HCT116 (cell line): ENCODE measurements around the gene PASD1. TPM values are rescaled to one million over a fixed set of nuclear protein-coding genes. Genes with fewer than 3 reads are reported as not detected.

ENCODE experiments used
- ATAC-seq: fragments of 200-7000 bp; cut with Tn5 transposase; 2 replicates; pipeline ENCODE4 v1.9.1; 2020; ENCODE audit warnings: mild to moderate bottlenecking, moderate library complexity
- BruUV-seq: library from RNA; stranded (reverse); fragments of 400-500 nt; replicated peaks from 2 replicates; lab custom pipeline; 2021; lab: Mats Ljungman, UMichigan
- CTCF ChIA-PET: fragments of 300-600 bp; sonication (Branson Sonifier 250); formaldehyde crosslinking; loops from one replicate; lab custom pipeline; 2021; ENCODE audit warnings: antibody characterized with exemption; lab: Charles Lee
- POLR2A ChIA-PET: fragments of 300-600, 350-600 bp; sonication (Branson Sonifier 250); formaldehyde crosslinking; loops from one replicate; lab custom pipeline; 2021; ENCODE audit warnings: antibody characterized with exemption; lab: Charles Lee
- RAD21 ChIA-PET, 2 experiments: fragments of 300-600 bp; sonication (Branson Sonifier 250); formaldehyde crosslinking; loops; one replicate each; lab custom pipeline; 2023; ENCODE audit warnings: low total read pairs in 2 of 2; ENCODE audit not compliant: uncharacterized antibody in 2 of 2, unreplicated experiment in 2 of 2, low non-redundant PET in 1 of 2; lab: Charles Lee
- DNase-seq: peaks from one replicate; pipeline ENCODE4 v3.0.0-alpha.2; 2010; ENCODE audit warnings: low read depth, low spot score
- H2AFZ ChIP-seq: fragments of 200-600 bp; shearing (Covaris generic), sonication (generic); 2 replicates; pipeline ENCODE4 v1.6.1; 2017; ENCODE audit warnings: low read depth, mixed run types, mixed read lengths, antibody characterized with exemption, low read length; ENCODE audit not compliant: poor library complexity, severe bottlenecking
- H3K27ac ChIP-seq: 2 replicates; pipeline ENCODE4 v1.5.1; 2012; ENCODE audit warnings: low read depth, low read length
- H3K27me3 ChIP-seq: fragments of 200-600 bp; sonication (generic); 2 replicates; pipeline ENCODE4 v1.6.1; 2016; ENCODE audit warnings: mixed run types, low read length, mixed read lengths; ENCODE audit not compliant: insufficient read depth
- H3K36me3 ChIP-seq, 2 experiments: fragments of 200-500 bp in 1 of 2; fragments of 200-600 bp in 1 of 2; sonication (Bioruptor generic) in 1 of 2; sonication (generic) in 1 of 2; 2 replicates each; pipeline versions ENCODE4 v1.5.1 to v1.6.1; 2014 to 2016; ENCODE audit warnings: low read length in 2 of 2, inconsistent platforms in 1 of 2, mixed read lengths in 1 of 2, mixed run types in 1 of 2; ENCODE audit not compliant: insufficient read depth in 2 of 2, control insufficient read depth in 1 of 2
- H3K4me1 ChIP-seq, 2 experiments: fragments of 200-600 bp in 1 of 2; sonication (generic) in 1 of 2; 2 replicates each; pipeline versions ENCODE4 v1.5.1 to v1.6.1; 2012 to 2017; ENCODE audit warnings: low read length in 2 of 2, inconsistent platforms in 1 of 2, mild to moderate bottlenecking in 1 of 2, mixed read lengths in 1 of 2, mixed run types in 1 of 2, moderate library complexity in 1 of 2; ENCODE audit not compliant: insufficient read depth in 2 of 2, control insufficient read depth in 1 of 2
- H3K4me2 ChIP-seq: fragments of 200-600 bp; sonication (generic); 2 replicates; pipeline ENCODE4 v1.6.1; 2017; ENCODE audit warnings: mixed run types, low read length, mixed read lengths
- H3K4me3 ChIP-seq, 2 experiments: fragments of 200-600 bp in 1 of 2; sonication (generic) in 1 of 2; replicated peaks in 1 of 2; 2 replicates each; pipeline ENCODE4 v1.5.1; 2011 to 2016; ENCODE audit warnings: low read length in 2 of 2, control low read depth in 1 of 2, low read depth in 1 of 2, mild to moderate bottlenecking in 1 of 2, mixed read lengths in 1 of 2, mixed run types in 1 of 2
- H3K79me2 ChIP-seq: fragments of 200-600 bp; sonication (generic); 2 replicates; pipeline ENCODE4 v1.6.1; 2017; ENCODE audit warnings: mild to moderate bottlenecking, mixed run types, low read length, moderate library complexity, mixed read lengths; ENCODE audit not compliant: insufficient read depth
- H3K9ac ChIP-seq: fragments of 200-600 bp; sonication (generic); 2 replicates; pipeline ENCODE4 v1.6.1; 2016; ENCODE audit warnings: low read length, mixed read lengths
- H3K9me2 ChIP-seq: fragments of 200-600 bp; sonication (generic), shearing (Covaris generic); 2 replicates; pipeline ENCODE4 v1.6.1; 2017; ENCODE audit warnings: mixed run types, mild to moderate bottlenecking, moderate library complexity; ENCODE audit not compliant: insufficient read depth
- H3K9me3 ChIP-seq, 2 experiments: fragments of 200-500 bp in 1 of 2; fragments of 200-600 bp in 1 of 2; sonication (Bioruptor generic) in 1 of 2; sonication (generic) in 1 of 2; 2 replicates each; pipeline ENCODE4 v1.6.1; 2014 to 2017; ENCODE audit warnings: low read length in 2 of 2, mixed read lengths in 2 of 2, inconsistent platforms in 1 of 2, low read depth in 1 of 2, mild to moderate bottlenecking in 1 of 2, mixed run types in 1 of 2, moderate library complexity in 1 of 2; ENCODE audit not compliant: control insufficient read depth in 1 of 2, insufficient read depth in 1 of 2
- H4K20me1 ChIP-seq: fragments of 200-600 bp; sonication (generic), shearing (Covaris generic); 2 replicates; pipeline ENCODE4 v1.6.1; 2017; ENCODE audit warnings: mixed run types, mild to moderate bottlenecking, moderate library complexity; ENCODE audit not compliant: insufficient read depth
- ATF3 ChIP-seq: IDR thresholded peaks from 2 replicates; pipeline ENCODE4 v1.6.1; 2012
- CBX3 ChIP-seq: IDR thresholded peaks from 2 replicates; pipeline ENCODE4 v1.6.1; 2012; ENCODE audit warnings: low read depth
- EGR1 ChIP-seq: IDR thresholded peaks from 2 replicates; pipeline ENCODE4 v1.6.1; 2012; ENCODE audit warnings: low read depth
- ELF1 ChIP-seq: IDR thresholded peaks from 2 replicates; pipeline ENCODE4 v1.6.1; 2012; ENCODE audit warnings: low read depth, borderline replicate concordance
- EZH2 ChIP-seq: fragments of 200-600 bp; sonication (generic); IDR thresholded peaks from 2 replicates; pipeline ENCODE4 v1.6.1; 2017; ENCODE audit warnings: antibody characterized with exemption, mixed run types
- FOSL1 ChIP-seq: IDR thresholded peaks from 2 replicates; pipeline ENCODE4 v1.6.1; 2012; ENCODE audit warnings: low read depth
- MAX ChIP-seq: IDR thresholded peaks from 2 replicates; pipeline ENCODE4 v1.6.1; 2012
- POLR2AphosphoS5 ChIP-seq: IDR thresholded peaks from 2 replicates; pipeline ENCODE4 v1.6.1; 2011; ENCODE audit warnings: mild to moderate bottlenecking, low read depth, low read length, moderate library complexity
- RAD21 ChIP-seq: IDR thresholded peaks from 2 replicates; pipeline ENCODE4 v1.6.1; 2012; ENCODE audit warnings: low read depth, mild to moderate bottlenecking
- SP1 ChIP-seq: IDR thresholded peaks from 2 replicates; pipeline ENCODE4 v1.6.1; 2012; ENCODE audit warnings: low read depth
- YY1 ChIP-seq: IDR thresholded peaks from 2 replicates; pipeline ENCODE4 v1.6.1; 2011; ENCODE audit warnings: low read length, low read depth, moderate library complexity, mild to moderate bottlenecking; ENCODE audit not compliant: insufficient replicate concordance; ENCODE audit errors: extremely low read depth
- ZBTB33 ChIP-seq: IDR thresholded peaks from 2 replicates; pipeline ENCODE4 v1.6.1; 2011; ENCODE audit warnings: mild to moderate bottlenecking, low read length, moderate library complexity; ENCODE audit not compliant: insufficient replicate concordance; ENCODE audit errors: extremely low read depth
- intact Hi-C: fragments of 100-400 bp; cut with micrococcal nuclease; formaldehyde crosslinking; loops from 2 replicates; pipeline ENCODE4 v1.10.0; 2022
- total RNA-seq: library from RNA; stranded (reverse); gene quantifications from one replicate; pipeline ENCODE4 v1.2.1, GENCODE V29; 2021; ENCODE audit not compliant: unreplicated experiment
- TF ChIP-seq, protein P1 (sequence below), 3 experiments: fragments of 200-600 bp in 1 of 3; sonication (generic) in 1 of 3; IDR thresholded peaks in 2 of 3; conservative IDR thresholded peaks in 1 of 3; 2 replicates each; pipeline ENCODE4 v1.5.1; 2012 to 2017; ENCODE audit warnings: low read depth in 2 of 3, low read length in 2 of 3, antibody characterized with exemption in 1 of 3, borderline replicate concordance in 1 of 3, control low read depth in 1 of 3, mild to moderate bottlenecking in 1 of 3, mixed read lengths in 1 of 3, mixed run types in 1 of 3, moderate library complexity in 1 of 3; ENCODE audit not compliant: insufficient read depth in 1 of 3

Gene PASD1
- total RNA-seq, 1 experiment from 2014 or later: not detected

- TF ChIP-seq RAD21: no peak
- TF ChIP-seq, all 23 proteins: peak for 0
Observed at GRCh38 chrX:151711154-151711553, 147.7 kb downstream of the PASD1 start (continued).

DNA sequence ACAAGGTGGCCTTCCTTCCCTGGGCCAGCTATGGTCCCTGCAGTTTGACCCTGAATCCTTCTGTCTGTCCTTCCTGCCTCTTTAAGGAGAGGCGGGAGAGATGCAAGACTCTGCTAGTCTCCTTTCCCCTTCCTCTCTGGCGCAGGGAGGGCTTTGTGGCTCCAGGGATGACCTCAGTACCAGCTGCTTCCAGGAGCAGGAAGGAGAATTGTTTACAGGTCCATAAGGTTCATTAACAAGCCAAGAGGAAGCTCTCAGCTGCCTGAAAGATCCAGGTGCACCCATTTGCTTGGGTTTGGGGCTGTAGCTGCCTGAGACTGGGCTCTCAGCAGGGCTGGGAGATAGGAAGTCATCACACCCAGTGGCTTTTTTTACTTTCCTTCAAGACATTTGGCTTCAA is 148.3 kb downstream of the PASD1 start:
- intact Hi-C loops: loop anchor here (5.0 kb wide), 1 partner anchor 926 kb away; the partner anchor contains the start of gene GABRQ
- ChIA-PET CTCF (interaction anchor here (1.1 kb wide), 1 partner anchor 921 kb away, joined by 3 read pairs; no protein-coding TSS in a partner anchor), RAD21 (no interaction called here), POLR2A (no interaction called here)
- no peaks in the 10 kb centered on the region for H3K9me3 ChIP-seq
- TF ChIP-seq ELF1 (no peak), SP1 (no peak), EZH2 (no peak), CBX3 (no peak), POLR2AphosphoS5 (no peak), FOSL1 (no peak), MAX (no peak), ATF3 (no peak), ZBTB33 (no peak), EGR1 (no peak), YY1 (no peak)
- TF ChIP-seq, protein P1, sequence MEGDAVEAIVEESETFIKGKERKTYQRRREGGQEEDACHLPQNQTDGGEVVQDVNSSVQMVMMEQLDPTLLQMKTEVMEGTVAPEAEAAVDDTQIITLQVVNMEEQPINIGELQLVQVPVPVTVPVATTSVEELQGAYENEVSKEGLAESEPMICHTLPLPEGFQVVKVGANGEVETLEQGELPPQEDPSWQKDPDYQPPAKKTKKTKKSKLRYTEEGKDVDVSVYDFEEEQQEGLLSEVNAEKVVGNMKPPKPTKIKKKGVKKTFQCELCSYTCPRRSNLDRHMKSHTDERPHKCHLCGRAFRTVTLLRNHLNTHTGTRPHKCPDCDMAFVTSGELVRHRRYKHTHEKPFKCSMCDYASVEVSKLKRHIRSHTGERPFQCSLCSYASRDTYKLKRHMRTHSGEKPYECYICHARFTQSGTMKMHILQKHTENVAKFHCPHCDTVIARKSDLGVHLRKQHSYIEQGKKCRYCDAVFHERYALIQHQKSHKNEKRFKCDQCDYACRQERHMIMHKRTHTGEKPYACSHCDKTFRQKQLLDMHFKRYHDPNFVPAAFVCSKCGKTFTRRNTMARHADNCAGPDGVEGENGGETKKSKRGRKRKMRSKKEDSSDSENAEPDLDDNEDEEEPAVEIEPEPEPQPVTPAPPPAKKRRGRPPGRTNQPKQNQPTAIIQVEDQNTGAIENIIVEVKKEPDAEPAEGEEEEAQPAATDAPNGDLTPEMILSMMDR (IDR thresholded peaks at IDR 0.05 in 2 of 3, conservative IDR thresholded peaks at IDR 0.05 in 1 of 3; ENCODE audit: borderline replicate concordance in 1 of 3, insufficient read depth in 1 of 3, low read depth in 2 of 3, low read length in 2 of 3): no peak
- no peaks in the 10 kb centered on the region for H3K4me1 ChIP-seq
- H3K27me3 ChIP-seq: peaks cover 2% of the 10 kb centered on the region; the same call in 1 of the 2 replicates
- H3K27ac ChIP-seq: no peak overlapping the region
- H3K9me2 ChIP-seq: no peaks in the 10 kb centered on the region
- H3K4me3 ChIP-seq: no peak overlapping the region
- no peaks in the 10 kb centered on the region for H3K36me3 ChIP-seq
- H3K9ac ChIP-seq: no peak overlapping the region
- no peak overlapping the region for H3K4me2 ChIP-seq
- BruUV-seq: no TSS peak
- no peak overlapping the region for H2AFZ ChIP-seq
- H3K79me2 ChIP-seq: no peaks in the 10 kb centered on the region
- no peaks in the 10 kb centered on the region for H4K20me1 ChIP-seq
- ATAC-seq (no peak), DNase-seq (no peak)
